Hepatocyte (in vitro differentiated cells): Measurements from ENCODE around the gene CMTM8. TPM values are rescaled to one million over a fixed set of nuclear protein-coding genes. Genes with fewer than 3 reads are reported as not detected.

Experiments used
- DNase-seq: peaks from one replicate; pipeline ENCODE4 v3.0.0-alpha.2; 2016; ENCODE audit warnings: low spot score
- H2AFZ ChIP-seq: fragments of 200-600 bp; sonication (generic); 2 replicates; pipeline ENCODE4 v1.6.0; 2016; ENCODE audit warnings: antibody characterized with exemption, mild to moderate bottlenecking
- H3K27ac ChIP-seq: fragments of 200-600 bp; sonication (generic); 2 replicates; pipeline ENCODE4 v1.5.1; 2016; ENCODE audit warnings: mild to moderate bottlenecking
- H3K27me3 ChIP-seq: fragments of 200-600 bp; sonication (generic); 2 replicates; pipeline ENCODE4 v1.6.1; 2016
- H3K36me3 ChIP-seq: fragments of 200-600 bp; sonication (generic); replicated peaks from 2 replicates; pipeline ENCODE4 v1.5.1; 2016; ENCODE audit warnings: low read depth; ENCODE audit not compliant: insufficient read depth
- H3K4me1 ChIP-seq: fragments of 200-600 bp; sonication (generic); 2 replicates; pipeline ENCODE4 v1.5.1; 2016; ENCODE audit warnings: mild to moderate bottlenecking, moderate library complexity; ENCODE audit not compliant: insufficient read depth
- H3K4me2 ChIP-seq: fragments of 200-600 bp; sonication (generic); 2 replicates; pipeline ENCODE4 v1.6.0; 2016
- H3K4me3 ChIP-seq: fragments of 200-600 bp; sonication (generic); 2 replicates; pipeline ENCODE4 v1.5.1; 2016; ENCODE audit warnings: mild to moderate bottlenecking
- H3K79me2 ChIP-seq: fragments of 200-600 bp; sonication (generic); 2 replicates; pipeline ENCODE4 v1.6.0; 2017; ENCODE audit warnings: mild to moderate bottlenecking
- H3K9me2 ChIP-seq: fragments of 200-600 bp; sonication (generic); replicated peaks from 2 replicates; pipeline ENCODE4 v1.6.0; 2017; ENCODE audit warnings: mild to moderate bottlenecking; ENCODE audit not compliant: insufficient read depth
- H3K9me3 ChIP-seq: fragments of 200-600 bp; sonication (generic); 2 replicates; pipeline ENCODE4 v1.5.1; 2016; ENCODE audit warnings: low read depth, mild to moderate bottlenecking
- H4K20me1 ChIP-seq: fragments of 200-600 bp; sonication (generic); 2 replicates; pipeline ENCODE4 v1.6.0; 2016; ENCODE audit warnings: mild to moderate bottlenecking; ENCODE audit not compliant: insufficient read depth, poor library complexity, severe bottlenecking
- CTCF ChIP-seq: fragments of 200-600 bp; sonication (generic); IDR thresholded peaks from 2 replicates; pipeline ENCODE4 v1.5.1; 2016; ENCODE audit warnings: antibody characterized with exemption, mild to moderate bottlenecking; ENCODE audit not compliant: poor library complexity
- EZH2 ChIP-seq: fragments of 200-600 bp; sonication (generic); IDR thresholded peaks from 2 replicates; pipeline ENCODE4 v1.6.1; 2016; ENCODE audit warnings: antibody characterized with exemption, mild to moderate bottlenecking, borderline replicate concordance
- EZH2phosphoT487 ChIP-seq: fragments of 200-600 bp; sonication (generic); IDR thresholded peaks from one replicate; pipeline ENCODE4 v1.6.1; 2018; ENCODE audit warnings: antibody characterized with exemption, mild to moderate bottlenecking, low read depth, moderate library complexity; ENCODE audit not compliant: unreplicated experiment, severe bottlenecking
- WGBS: methylation state at CpG from one replicate; pipeline ENCODE4 v1.1.6; 2016; ENCODE audit warnings: low lambda C conversion rate; ENCODE audit errors: missing lambda C conversion rate; 5-methylcytosine and 5-hydroxymethylcytosine counted together
- polyA plus RNA-seq: library from polyadenylated mRNA; unstranded; fragments of >200 nt; fragmentation: Nextera tagmentation; extraction: Ambion mirVana; gene quantifications from 2 replicates; pipeline ENCODE4 v1.2.1, GENCODE V29; 2016
- total RNA-seq: library from RNA; depleted of rRNA; stranded (reverse); fragments of >200 nt; gene quantifications from 2 replicates; pipeline ENCODE4 v1.2.3, GENCODE V29; 2014

Gene CMTM8
- total and polyA plus RNA-seq, 2 experiments from 2014 or later = 20.7 to 34.1 TPM

GRCh38 chr3:32229565-32229964, 8.9 kb upstream of the CMTM8 start:
- Histone ChIP-seq H3K27ac (no peak overlapping the region), H4K20me1 (no peaks in the 10 kb centered on the region), H3K4me3 (no peak overlapping the region), H3K9me2 (no peaks in the 10 kb centered on the region), H2AFZ (no peak overlapping the region), H3K27me3 (no peaks in the 10 kb centered on the region), H3K4me2 (no peak overlapping the region), H3K79me2 (no peaks in the 10 kb centered on the region), H3K4me1 (no peaks in the 10 kb centered on the region), H3K36me3 (no peaks in the 10 kb centered on the region), H3K9me3 (no peaks in the 10 kb centered on the region)
- WGBS = 71% methylated on average over 4 of the region's 4 CpGs
- no peak for DNase-seq
- TF ChIP-seq EZH2phosphoT487 (no peak), CTCF (no peak), EZH2 (no peak)

- H2AFZ ChIP-seq = no peak overlapping the region
- TF ChIP-seq CTCF (no peak), EZH2phosphoT487 (no peak), EZH2 (no peak)
Observed at GRCh38 chr3:32236377-32236776, 2.1 kb upstream of the CMTM8 start.

GRCh38 chr3:32237670-32238452, 619 bp upstream of the CMTM8 start:
- H3K4me2 ChIP-seq = peak overlapping the region; percentile 98
- H3K27ac ChIP-seq = peak overlapping the region; percentile 89
- H3K9me2 ChIP-seq = no peaks in the 10 kb centered on the region
- H3K27me3 ChIP-seq = no peaks in the 10 kb centered on the region
- no peaks in the 10 kb centered on the region for H4K20me1 ChIP-seq
- DNase-seq = peak; percentile 62
- H3K36me3 ChIP-seq = no peaks in the 10 kb centered on the region
- H3K79me2 ChIP-seq = peaks cover 31% of the 10 kb centered on the region
- TF ChIP-seq CTCF (no peak), EZH2 (no peak), EZH2phosphoT487 (no peak)
- H3K4me3 ChIP-seq = peak overlapping the region; percentile 93
- no peaks in the 10 kb centered on the region for H3K9me3 ChIP-seq
- peaks cover 14% of the 10 kb centered on the region for H3K4me1 ChIP-seq
- H2AFZ ChIP-seq = peak overlapping the region; percentile 92
- WGBS = 5% methylated on average over 45 of the region's 49 CpGs

More at GRCh38 chr3:32236377-32236776, 2.1 kb upstream of the CMTM8 start:
- Histone ChIP-seq H4K20me1 (no peaks in the 10 kb centered on the region), H3K4me2 (no peak overlapping the region), H3K27ac (no peak overlapping the region), H3K79me2 (peaks cover 17% of the 10 kb centered on the region), H3K4me3 (no peak overlapping the region), H3K9me2 (no peaks in the 10 kb centered on the region), H3K4me1 (peaks cover 14% of the 10 kb centered on the region), H3K36me3 (no peaks in the 10 kb centered on the region), H3K27me3 (no peaks in the 10 kb centered on the region), H3K9me3 (no peaks in the 10 kb centered on the region)
- no peak for DNase-seq
